ENCODE measurements around the gene KCNN4. TPM values are rescaled to one million over a fixed set of nuclear protein-coding genes. Genes with fewer than 3 reads are reported as not detected.

Gene KCNN4
- total RNA-seq, 1 donor from 2014 or later = 69.2 TPM

Other genes with a start within 250 kb of the KCNN4 start
- gene ZNF575, start 247.8 kb downstream of the KCNN4 start, total RNA-seq = 2.1 TPM
- 20.3 TPM for gene XRCC1, start 205.4 kb downstream of the KCNN4 start, total RNA-seq
- 11.8 TPM for gene PINLYP, start 205.2 kb downstream of the KCNN4 start, total RNA-seq
- 20.8 TPM for gene IRGQ, start 184.8 kb downstream of the KCNN4 start, total RNA-seq
- 20.4 TPM for gene ZNF576, start 184.4 kb downstream of the KCNN4 start, total RNA-seq
- 1.0 TPM for gene SRRM5, start 168.9 kb downstream of the KCNN4 start, total RNA-seq
- gene ZNF428, start 161.3 kb downstream of the KCNN4 start, total RNA-seq = 30.2 TPM
- 6.6 TPM for gene CADM4, start 141.1 kb downstream of the KCNN4 start, total RNA-seq
- gene PLAUR, start 110.8 kb downstream of the KCNN4 start, total RNA-seq = 9.6 TPM
- gene IRGC, start 64.9 kb downstream of the KCNN4 start, total RNA-seq = not detected
- gene SMG9, start 26.0 kb downstream of the KCNN4 start, total RNA-seq = 60.6 TPM
- 5.9 TPM for gene LYPD5, start 21.5 kb upstream of the KCNN4 start, total RNA-seq
- gene ZNF283, start 46.3 kb upstream of the KCNN4 start, total RNA-seq = 15.1 TPM
- 4.8 TPM for gene ZNF404, start 103.0 kb upstream of the KCNN4 start, total RNA-seq
- gene ZNF45, start 154.3 kb upstream of the KCNN4 start, total RNA-seq = 15.9 TPM
- gene ZNF221, start 170.3 kb upstream of the KCNN4 start, total RNA-seq = 6.8 TPM
- 9.1 TPM for gene ZNF155, start 203.2 kb upstream of the KCNN4 start, total RNA-seq
- 8.8 TPM for gene ZNF230, start 222.0 kb upstream of the KCNN4 start, total RNA-seq
- gene ZNF222, start 244.4 kb upstream of the KCNN4 start, total RNA-seq = 4.9 TPM

All from ureter (tissue), 1 donor.